ENCODE results near the gene DUSP10. TPM values are rescaled to one million over a fixed set of nuclear protein-coding genes. Genes with fewer than 3 reads are reported as not detected.

DUSP10 gene
- total and polyA plus RNA-seq, 4 experiments from 2014 or later: 3.8 to 9.9 (median 4.3) TPM

DNA sequence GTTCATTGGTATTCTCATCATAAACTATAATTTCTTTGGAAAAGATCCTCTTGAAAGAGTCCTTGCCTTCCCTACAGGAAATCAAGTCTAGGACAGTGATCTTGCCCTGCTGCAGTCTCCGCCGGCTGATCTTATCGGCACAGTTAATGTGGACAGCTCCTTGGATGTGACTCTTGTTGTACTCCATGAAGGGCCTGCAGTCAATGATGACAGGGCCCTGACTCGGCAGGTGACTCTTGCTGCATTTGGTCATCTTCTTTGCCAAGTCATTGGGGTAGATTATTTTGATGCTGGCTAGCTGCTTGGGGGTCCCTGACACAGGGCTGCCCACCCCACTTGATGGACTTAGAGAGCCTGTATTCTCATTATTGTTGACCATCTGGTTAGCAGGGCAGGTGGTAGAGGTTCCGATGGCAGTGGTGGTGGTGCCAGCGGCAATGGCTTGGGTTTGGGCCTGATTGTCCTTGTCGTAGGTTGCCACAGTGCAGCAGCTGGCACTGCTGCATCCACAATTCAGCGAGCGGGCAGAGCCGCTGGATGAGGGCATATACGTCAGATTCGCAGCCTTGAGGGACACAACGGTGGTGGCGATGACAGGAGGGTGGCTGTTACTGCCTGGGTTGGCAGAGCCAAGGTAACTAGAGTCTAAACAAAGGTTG is 2.7 kb downstream of the DUSP10 start:
- peaks cover 25 to 27% of the 10 kb centered on the region in 2 donors for H3K36me3 Mint-ChIP-seq
- ChIA-PET POLR2A (ENCODE audit: partially characterized antibody) (interaction anchor here (1.3 to 6.1 kb wide), 5 partner anchors 26 to 683 kb away, joined by 3 to 192 read pairs (median 11); no protein-coding TSS in a partner anchor), CTCF (ENCODE audit: partially characterized antibody) (interaction anchor here (1.2 kb wide), 1 partner anchor 38 kb away, joined by 3 read pairs; no protein-coding TSS in a partner anchor)
- no peak overlapping the region for H3K4me3 ChIP-seq (ENCODE audit: low read length in 2 of 2)
- intact Hi-C loops (cut with micrococcal nuclease): no loop called here
- peaks cover 14 to 60% (median 28%) of the 10 kb centered on the region in 4 donors for H3K4me1 Mint-ChIP-seq
- H3K9me3 ChIP-seq (ENCODE audit: control insufficient read depth in 1 of 2, low read length in 2 of 2): no peaks in the 10 kb centered on the region
- H3K27ac Mint-ChIP-seq: peak overlapping the region in 2 of 7 donors; percentile 27 to 36
- no peaks in the 10 kb centered on the region for H3K9me3 Mint-ChIP-seq
- no peaks in the 10 kb centered on the region for H3K27me3 Mint-ChIP-seq
- H3K27ac ChIP-seq (ENCODE audit: low read depth, low read length): no peak overlapping the region
- peaks cover 59% of the 10 kb centered on the region for H3K4me1 ChIP-seq (ENCODE audit: insufficient read depth, low read length)
- DNase-seq: no peak
- no peaks in the 10 kb centered on the region for H3K27me3 ChIP-seq (ENCODE audit: insufficient read depth, low read length)
- no peaks in the 10 kb centered on the region for H3K36me3 ChIP-seq (ENCODE audit: insufficient read depth, low read length)
- H3K4me3 Mint-ChIP-seq: peak overlapping the region in 4 of 8 donors; percentile 18 to 41 (median 28)

DNA sequence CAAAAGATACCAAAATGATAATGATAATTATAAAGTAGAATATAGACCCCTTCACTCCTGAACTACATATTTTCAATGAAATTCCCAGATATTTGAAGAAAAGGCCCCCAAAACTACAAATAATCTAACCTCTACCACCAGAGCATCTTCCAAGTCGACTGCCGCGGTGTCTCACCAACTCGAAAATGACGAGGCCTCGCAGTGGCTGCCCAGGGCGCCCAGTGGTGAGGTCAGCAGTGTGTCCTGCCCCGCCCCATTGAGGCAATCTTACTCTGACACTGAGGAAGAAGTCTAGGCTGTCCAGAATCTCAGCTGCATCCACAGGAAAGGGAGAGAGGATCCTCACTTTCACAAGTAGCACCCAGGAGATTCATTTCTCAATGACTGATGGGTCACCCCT is 5.2 kb downstream of the DUSP10 start:
- Histone ChIP-seq H3K27ac (ENCODE audit: low read depth, low read length) (no peak overlapping the region), H3K4me3 (ENCODE audit: low read length in 2 of 2) (no peak overlapping the region), H3K4me1 (ENCODE audit: insufficient read depth, low read length) (peaks cover 83% of the 10 kb centered on the region), H3K36me3 (ENCODE audit: insufficient read depth, low read length) (no peaks in the 10 kb centered on the region), H3K9me3 (ENCODE audit: control insufficient read depth in 1 of 2, low read length in 2 of 2) (no peaks in the 10 kb centered on the region), H3K27me3 (ENCODE audit: insufficient read depth, low read length) (no peaks in the 10 kb centered on the region)
- CTCF ChIA-PET (ENCODE audit: partially characterized antibody): no interaction called here
- DNase-seq: no peak
- peak overlapping the region in 1 of 8 donors; percentile 53 for H3K4me3 Mint-ChIP-seq
- no peak overlapping the region for H3K27ac Mint-ChIP-seq
- H3K4me1 Mint-ChIP-seq: peaks cover 34 to 76% (median 36%) of the 10 kb centered on the region in 4 donors
- H3K36me3 Mint-ChIP-seq: peaks cover 25 to 32% of the 10 kb centered on the region in 2 donors
- H3K9me3 Mint-ChIP-seq: no peaks in the 10 kb centered on the region
- H3K27me3 Mint-ChIP-seq: no peaks in the 10 kb centered on the region
- POLR2A ChIA-PET (ENCODE audit: partially characterized antibody): interaction anchor here (0.8 to 2.4 kb wide), 2 partner anchors 24 to 26 kb away, joined by 3 to 11 read pairs; no protein-coding TSS in a partner anchor
- intact Hi-C loops (cut with micrococcal nuclease): no loop called here

DNA sequence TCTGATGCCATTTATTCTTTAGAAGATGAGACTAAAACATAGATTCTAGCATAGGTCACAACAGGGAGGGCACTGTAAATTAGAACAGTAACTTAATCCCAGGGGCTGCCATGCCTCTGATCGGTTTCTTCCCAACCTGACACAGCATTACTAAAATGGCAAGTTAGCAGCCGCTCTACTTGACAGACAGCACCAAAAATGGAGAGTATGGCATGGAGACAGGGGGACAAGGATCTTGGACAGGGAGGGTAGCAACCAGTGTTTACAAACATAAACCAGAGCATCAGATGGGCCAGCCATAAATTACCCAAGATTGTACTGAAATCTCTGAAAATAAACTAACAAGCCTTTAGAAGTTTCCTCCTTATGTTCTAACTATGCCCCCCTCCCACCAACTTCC is 5.9 kb downstream of the DUSP10 start:
- H3K9me3 Mint-ChIP-seq: no peaks in the 10 kb centered on the region
- H3K4me3 Mint-ChIP-seq: no peak overlapping the region
- no peaks in the 10 kb centered on the region for H3K27me3 Mint-ChIP-seq
- POLR2A ChIA-PET (ENCODE audit: partially characterized antibody): no interaction called here
- intact Hi-C loops (cut with micrococcal nuclease): no loop called here
- Histone ChIP-seq H3K4me1 (ENCODE audit: insufficient read depth, low read length) (peaks cover 83% of the 10 kb centered on the region), H3K4me3 (ENCODE audit: low read length in 2 of 2) (no peak overlapping the region), H3K9me3 (ENCODE audit: control insufficient read depth in 1 of 2, low read length in 2 of 2) (no peaks in the 10 kb centered on the region), H3K27me3 (ENCODE audit: insufficient read depth, low read length) (no peaks in the 10 kb centered on the region), H3K36me3 (ENCODE audit: insufficient read depth, low read length) (no peaks in the 10 kb centered on the region), H3K27ac (ENCODE audit: low read depth, low read length) (no peak overlapping the region)
- peaks cover 34 to 76% (median 37%) of the 10 kb centered on the region in 4 donors for H3K4me1 Mint-ChIP-seq
- DNase-seq: no peak
- H3K27ac Mint-ChIP-seq: peak overlapping the region in 1 of 7 donors; percentile 1
- peaks cover 25 to 32% of the 10 kb centered on the region in 2 donors for H3K36me3 Mint-ChIP-seq
- CTCF ChIA-PET (ENCODE audit: partially characterized antibody): no interaction called here

DNA sequence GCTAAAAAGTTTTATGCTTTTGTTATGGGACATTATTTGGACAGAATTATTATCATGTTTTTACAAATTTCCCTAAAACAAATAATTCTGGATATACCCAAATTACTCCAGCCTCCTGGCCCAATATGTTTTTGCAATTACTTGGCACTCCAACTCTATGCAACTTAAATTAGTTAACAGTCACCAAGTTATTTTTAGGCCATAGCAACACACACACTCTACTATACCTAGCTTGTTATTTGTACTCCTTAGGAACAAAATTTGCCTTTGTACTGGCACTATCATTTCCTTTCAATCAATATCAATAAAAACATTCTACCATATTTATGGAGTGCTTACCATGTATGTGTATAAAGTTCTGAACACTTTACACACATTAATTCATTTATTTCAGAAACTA is 7.7 kb downstream of the DUSP10 start:
- Histone ChIP-seq H3K27me3 (ENCODE audit: insufficient read depth, low read length) (no peaks in the 10 kb centered on the region), H3K9me3 (ENCODE audit: control insufficient read depth in 1 of 2, low read length in 2 of 2) (no peaks in the 10 kb centered on the region), H3K27ac (ENCODE audit: low read depth, low read length) (no peak overlapping the region), H3K4me1 (ENCODE audit: insufficient read depth, low read length) (peaks cover 76% of the 10 kb centered on the region), H3K4me3 (ENCODE audit: low read length in 2 of 2) (no peak overlapping the region), H3K36me3 (ENCODE audit: insufficient read depth, low read length) (no peaks in the 10 kb centered on the region)
- H3K9me3 Mint-ChIP-seq: no peaks in the 10 kb centered on the region
- no peaks in the 10 kb centered on the region for H3K27me3 Mint-ChIP-seq
- ChIA-PET POLR2A (ENCODE audit: partially characterized antibody) (interaction anchor here (0.7 to 3.7 kb wide), 4 partner anchors 8 to 21 kb away, joined by 3 to 28 read pairs (median 6); partner anchors contain the start of gene DUSP10), CTCF (ENCODE audit: partially characterized antibody) (interaction anchor here (0.8 kb wide), 1 partner anchor 19 kb away, joined by 3 read pairs; no protein-coding TSS in a partner anchor)
- intact Hi-C loops (cut with micrococcal nuclease): no loop called here
- no peak for DNase-seq
- peaks cover 25 to 31% of the 10 kb centered on the region in 2 donors for H3K36me3 Mint-ChIP-seq
- H3K4me3 Mint-ChIP-seq: peak overlapping the region in 1 of 8 donors; percentile 49
- H3K4me1 Mint-ChIP-seq: peaks cover 37 to 85% (median 43%) of the 10 kb centered on the region in 4 donors
- H3K27ac Mint-ChIP-seq: peak overlapping the region in 2 of 7 donors; percentile 25 to 45

DNA sequence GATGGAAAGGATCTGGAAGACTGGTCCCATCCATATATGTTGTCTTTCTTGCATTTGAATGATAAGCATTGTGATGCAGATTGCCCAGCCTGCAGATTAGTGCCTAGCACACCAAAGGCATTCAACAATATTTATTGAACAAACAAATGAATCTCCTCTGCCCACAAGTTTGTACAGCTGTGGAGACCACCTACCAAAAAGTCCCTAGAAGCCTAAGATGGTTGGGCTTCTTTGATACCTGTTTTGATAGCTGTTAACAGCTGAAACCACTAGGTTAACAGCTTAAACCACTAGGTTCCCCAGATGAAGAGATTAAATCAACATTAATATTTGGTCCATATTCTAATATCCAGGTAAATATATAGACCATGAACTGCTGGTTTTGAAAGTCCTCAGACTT is 9.8 kb downstream of the DUSP10 start:
- Mint-ChIP-seq H3K36me3 (peaks cover 12 to 14% of the 10 kb centered on the region in 2 donors), H3K4me3 (no peak overlapping the region), H3K27ac (no peak overlapping the region), H3K9me3 (no peaks in the 10 kb centered on the region), H3K27me3 (no peaks in the 10 kb centered on the region), H3K4me1 (peaks cover 40 to 85% (median 58%) of the 10 kb centered on the region in 4 donors)
- DNase-seq: no peak
- intact Hi-C loops (cut with micrococcal nuclease): no loop called here
- no peak overlapping the region for H3K4me3 ChIP-seq (ENCODE audit: low read length in 2 of 2)
- H3K4me1 ChIP-seq (ENCODE audit: insufficient read depth, low read length): peaks cover 79% of the 10 kb centered on the region
- H3K27me3 ChIP-seq (ENCODE audit: insufficient read depth, low read length): no peaks in the 10 kb centered on the region
- no peaks in the 10 kb centered on the region for H3K9me3 ChIP-seq (ENCODE audit: control insufficient read depth in 1 of 2, low read length in 2 of 2)
- POLR2A ChIA-PET (ENCODE audit: partially characterized antibody): interaction anchor here (3.7 kb wide), 1 partner anchor 10 kb away, joined by 28 read pairs; the partner anchor contains the start of gene DUSP10
- no peaks in the 10 kb centered on the region for H3K36me3 ChIP-seq (ENCODE audit: insufficient read depth, low read length)
- CTCF ChIA-PET (ENCODE audit: partially characterized antibody): interaction anchor here (1.7 kb wide), 1 partner anchor 9 kb away, joined by 5 read pairs; the partner anchor contains the start of gene DUSP10
- H3K27ac ChIP-seq (ENCODE audit: low read depth, low read length): no peak overlapping the region

DNA sequence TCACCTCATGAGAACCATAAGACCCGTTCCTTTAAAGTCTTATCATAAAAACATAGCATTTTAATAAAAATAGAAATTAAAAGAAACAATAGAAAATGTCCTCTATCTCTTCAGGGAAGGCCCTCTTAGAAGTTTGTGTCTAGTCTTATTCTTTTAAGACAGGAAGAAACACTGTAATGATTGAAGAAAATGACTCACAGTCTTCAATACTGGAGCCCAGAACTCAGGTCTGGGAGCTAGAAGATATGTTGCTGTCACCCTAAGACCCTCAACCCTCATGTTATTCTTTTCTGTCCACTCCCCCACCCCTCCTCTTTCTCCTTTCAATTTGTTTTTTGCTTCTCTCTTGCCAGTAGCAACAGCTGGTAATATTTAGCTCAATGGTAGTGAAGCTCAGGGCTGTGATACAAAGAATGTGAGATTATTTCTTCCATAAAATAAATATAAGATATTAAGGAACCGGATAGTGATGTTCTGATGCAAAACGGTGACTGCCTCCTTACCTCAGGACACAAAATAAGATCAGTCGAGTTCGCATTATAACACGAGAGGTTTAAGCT is 12.0 kb downstream of the DUSP10 start:
- H3K27ac ChIP-seq (ENCODE audit: low read depth, low read length): no peak overlapping the region
- no peaks in the 10 kb centered on the region for H3K27me3 ChIP-seq (ENCODE audit: insufficient read depth, low read length)
- Mint-ChIP-seq H3K27me3 (no peaks in the 10 kb centered on the region), H3K4me1 (peaks cover 48 to 86% (median 66%) of the 10 kb centered on the region in 4 donors), H3K36me3 (peaks cover 1 to 6% of the 10 kb centered on the region in 2 donors), H3K4me3 (no peak overlapping the region), H3K9me3 (no peaks in the 10 kb centered on the region), H3K27ac (peak overlapping the region in 2 of 7 donors; percentile 15 to 28)
- peaks cover 84% of the 10 kb centered on the region for H3K4me1 ChIP-seq (ENCODE audit: insufficient read depth, low read length)
- no peak for DNase-seq
- intact Hi-C loops (cut with micrococcal nuclease): no loop called here
- no peaks in the 10 kb centered on the region for H3K36me3 ChIP-seq (ENCODE audit: insufficient read depth, low read length)
- no peaks in the 10 kb centered on the region for H3K9me3 ChIP-seq (ENCODE audit: control insufficient read depth in 1 of 2, low read length in 2 of 2)
- no peak overlapping the region for H3K4me3 ChIP-seq (ENCODE audit: low read length in 2 of 2)
- ChIA-PET CTCF (ENCODE audit: partially characterized antibody) (interaction anchor here (0.7 to 2.6 kb wide), 6 partner anchors 9 to 56 kb away, joined by 3 to 9 read pairs (median 4); partner anchors contain the start of gene DUSP10), POLR2A (ENCODE audit: partially characterized antibody) (interaction anchor here (1.2 to 4.4 kb wide), 2 partner anchors 12 to 18 kb away, joined by 5 to 51 read pairs; partner anchors contain the start of gene DUSP10)

DNA sequence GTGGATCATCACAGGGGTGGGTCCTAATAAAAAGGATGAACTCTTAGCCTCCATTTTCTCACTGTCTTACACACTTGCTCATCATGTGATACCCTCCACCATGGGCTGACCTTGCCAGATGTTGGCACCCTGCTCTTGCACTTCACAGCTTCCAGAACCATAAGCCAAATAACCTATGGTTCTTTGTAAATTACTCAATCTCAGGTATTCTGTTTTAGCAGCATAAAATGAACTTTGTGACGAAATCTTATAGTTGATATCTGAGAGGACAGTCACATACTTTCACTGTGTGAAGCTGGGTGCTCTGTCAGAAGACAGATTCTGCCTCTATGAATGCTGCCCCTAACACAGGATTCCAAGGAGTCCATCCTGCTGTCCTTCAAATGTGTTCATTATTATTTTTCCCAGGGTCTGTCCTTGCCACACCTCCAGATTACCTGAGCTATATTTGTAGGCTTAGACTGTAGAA is 13.8 kb downstream of the DUSP10 start:
- Histone ChIP-seq H3K4me1 (ENCODE audit: insufficient read depth, low read length) (peaks cover 72% of the 10 kb centered on the region), H3K4me3 (ENCODE audit: low read length in 2 of 2) (no peak overlapping the region), H3K27ac (ENCODE audit: low read depth, low read length) (peak overlapping the region; percentile 6), H3K36me3 (ENCODE audit: insufficient read depth, low read length) (no peaks in the 10 kb centered on the region), H3K27me3 (ENCODE audit: insufficient read depth, low read length) (no peaks in the 10 kb centered on the region), H3K9me3 (ENCODE audit: control insufficient read depth in 1 of 2, low read length in 2 of 2) (no peaks in the 10 kb centered on the region)
- intact Hi-C loops (cut with micrococcal nuclease): no loop called here
- Mint-ChIP-seq H3K4me3 (peak overlapping the region in 3 of 8 donors; percentile 7 to 67 (median 34)), H3K4me1 (peaks cover 39 to 72% (median 55%) of the 10 kb centered on the region in 4 donors), H3K27me3 (no peaks in the 10 kb centered on the region), H3K9me3 (peaks cover 0 to 10% (median 7%) of the 10 kb centered on the region in 8 donors), H3K36me3 (peaks cover 3 to 17% of the 10 kb centered on the region in 2 donors), H3K27ac (peak overlapping the region in 3 of 7 donors; percentile 7 to 67 (median 65))
- POLR2A ChIA-PET (ENCODE audit: partially characterized antibody): interaction anchor here (1.5 to 4.4 kb wide), 4 partner anchors 10 to 101 kb away, joined by 3 to 51 read pairs (median 7); partner anchors contain the start of gene DUSP10
- CTCF ChIA-PET (ENCODE audit: partially characterized antibody): interaction anchor here (2.6 kb wide), 1 partner anchor 15 kb away, joined by 9 read pairs; the partner anchor contains the start of gene DUSP10
- DNase-seq: no peak
